Gastroesophageal sphincter (tissue), 4 donors: Measurements from ENCODE around the gene SYNCRIP. TPM values are rescaled to one million over a fixed set of nuclear protein-coding genes. Genes with fewer than 3 reads are reported as not detected.

Source experiments
- ATAC-seq: fragments of 150-250 bp; one replicate; pipeline ENCODE4 v1.9.1; 2016; ENCODE audit warnings: mild to moderate bottlenecking, moderate library complexity
- H3K27ac ChIP-seq, 4 donors: fragments of 200-600 bp; sonication (generic) in 3 of 4; 1 replicate in 3 of 4; 2 replicates in 1 of 4; pipeline ENCODE4 v1.5.1; 2016 to 2019
- H3K27me3 ChIP-seq: fragments of 200-600 bp; sonication (generic); one replicate; pipeline ENCODE4 v1.5.1; 2019
- H3K36me3 ChIP-seq, 2 donors: fragments of 200-600 bp; sonication (generic); one replicate each; pipeline ENCODE4 v1.5.1; 2019; ENCODE audit warnings: control low read depth in 1 of 2
- H3K4me1 ChIP-seq, 3 donors: fragments of 200-600 bp; sonication (generic); 1 replicate in 2 of 3; 2 replicates in 1 of 3; pipeline ENCODE4 v1.5.1; 2016 to 2019; ENCODE audit warnings: control low read depth in 2 of 3
- H3K4me3 ChIP-seq, 2 donors: fragments of 200-600 bp; sonication (generic); one replicate each; pipeline ENCODE4 v1.5.1; 2019; ENCODE audit warnings: mild to moderate bottlenecking in 1 of 2, moderate library complexity in 1 of 2
- H3K9me3 ChIP-seq, 3 donors: fragments of 200-600 bp; sonication (generic); one replicate each; pipeline ENCODE4 v1.5.1; 2017 to 2019; ENCODE audit warnings: control low read depth in 2 of 3
- CTCF ChIP-seq, 4 experiments: fragments of 200-600 bp in 2 of 4; fragments of 450-650 bp in 2 of 4; sonication (generic) in 1 of 4; IDR thresholded peaks; one replicate each; pipeline ENCODE4 v1.5.1; 2017 to 2019; ENCODE audit warnings: antibody characterized with exemption in 4 of 4, mild to moderate bottlenecking in 2 of 4, moderate library complexity in 2 of 4
- EP300 ChIP-seq: sonication (generic); formaldehyde crosslinking; IDR thresholded peaks from one replicate; pipeline ENCODE4 v1.6.1; 2017; ENCODE audit warnings: antibody characterized with exemption, mild to moderate bottlenecking
- POLR2A ChIP-seq, 2 donors: fragments of 450-650 bp; IDR thresholded peaks; one replicate each; pipeline ENCODE4 v1.6.1; 2017; ENCODE audit warnings: antibody characterized with exemption in 2 of 2, mild to moderate bottlenecking in 2 of 2, moderate library complexity in 1 of 2
- POLR2AphosphoS5 ChIP-seq: sonication (generic); formaldehyde crosslinking; IDR thresholded peaks from one replicate; pipeline ENCODE4 v1.6.1; 2017; ENCODE audit warnings: antibody characterized with exemption
- WGBS, 2 donors: methylation state at CpG; one replicate each; pipeline ENCODE4 v1.1.5; 2018; ENCODE audit warnings: low coverage in 1 of 2; 5-methylcytosine and 5-hydroxymethylcytosine counted together
- total RNA-seq, 4 donors: library from RNA; depleted of rRNA; stranded (reverse); fragments of >200 nt; gene quantifications; one replicate each; pipeline ENCODE4 v1.1.0, GENCODE V29; 2016

Gene SYNCRIP
- total RNA-seq, 4 donors from 2014 or later, result 78.4 to 105 (median 97.9) TPM

GRCh38 chr6:85644279-85644762 lies 1.6 kb upstream of the SYNCRIP start:
- peaks cover 0 to 37% (median 14%) of the 10 kb centered on the region in 3 donors for H3K4me1 ChIP-seq
- no peaks in the 10 kb centered on the region for H3K27me3 ChIP-seq
- H3K4me3 ChIP-seq, result peak overlapping the region; percentile 44 to 91
- no peaks in the 10 kb centered on the region for H3K9me3 ChIP-seq
- no peak for TF ChIP-seq EP300
- no peak for TF ChIP-seq CTCF (IDR thresholded peaks at IDR 0.05)
- TF ChIP-seq POLR2A (IDR thresholded peaks at IDR 0.05), result no peak
- WGBS, 2 donors, result 0% methylated on average over 5 of the region's 5 CpGs
- H3K36me3 ChIP-seq, result peaks cover 0 to 13% of the 10 kb centered on the region in 2 donors
- peak overlapping the region; percentile 97 to 99 (median 98) for H3K27ac ChIP-seq
- ATAC-seq, result no peak

- Histone ChIP-seq H3K27me3 (no peaks in the 10 kb centered on the region), H3K27ac (peak overlapping the region; percentile 97 to 99 (median 98)), H3K4me1 (peaks cover 0 to 43% (median 17%) of the 10 kb centered on the region in 3 donors), H3K36me3 (peaks cover 0 to 19% of the 10 kb centered on the region in 2 donors), H3K9me3 (no peaks in the 10 kb centered on the region), H3K4me3 (peak overlapping the region; percentile 44 to 91)
- peak; percentile 79 to 83 for TF ChIP-seq POLR2A (IDR thresholded peaks at IDR 0.05)
- TF ChIP-seq POLR2AphosphoS5, result peak; percentile 95
- TF ChIP-seq EP300, result no peak
- peak in 1 of 4 experiments; percentile 2 for TF ChIP-seq CTCF (IDR thresholded peaks at IDR 0.05)
- no CpG with 5 or more reads among the region's 75 CpGs for WGBS, 2 donors
- ATAC-seq, result peak; percentile 74
These were observed 1.0 kb upstream of the SYNCRIP start for GRCh38 chr6:85643537-85644278.

GRCh38 chr6:85641897-85642773 lies 551 bp downstream of the SYNCRIP start:
- Histone ChIP-seq H3K4me3 (peak overlapping the region; percentile 91 to 97), H3K27me3 (no peaks in the 10 kb centered on the region), H3K9me3 (no peaks in the 10 kb centered on the region), H3K27ac (peak overlapping the region; percentile 94 to 99 (median 97)), H3K36me3 (peaks cover 0 to 35% of the 10 kb centered on the region in 2 donors), H3K4me1 (peaks cover 0 to 59% (median 18%) of the 10 kb centered on the region in 3 donors)
- ATAC-seq, result no peak
- TF ChIP-seq POLR2AphosphoS5 (peak; percentile 19), POLR2A (IDR thresholded peaks at IDR 0.05) (peak in 1 of 2 donors; percentile 6), EP300 (no peak), CTCF (IDR thresholded peaks at IDR 0.05) (no peak)
- WGBS, 2 donors, result 0% methylated on average over 1 to 2 of the region's 85 CpGs

GRCh38 chr6:85641522-85641896 lies 1.2 kb downstream of the SYNCRIP start:
- Histone ChIP-seq H3K4me1 (peaks cover 0 to 65% (median 18%) of the 10 kb centered on the region in 3 donors), H3K9me3 (no peaks in the 10 kb centered on the region), H3K4me3 (peak overlapping the region; percentile 91 to 97), H3K27me3 (no peaks in the 10 kb centered on the region), H3K27ac (peak overlapping the region in 3 of 4 donors; percentile 97 to 99 (median 97)), H3K36me3 (peaks cover 0 to 41% of the 10 kb centered on the region in 2 donors)
- TF ChIP-seq POLR2AphosphoS5 (no peak), EP300 (no peak), CTCF (IDR thresholded peaks at IDR 0.05) (no peak), POLR2A (IDR thresholded peaks at IDR 0.05) (no peak)
- WGBS, 2 donors, result 0 to 3% methylated on average over 3 to 6 of the region's 14 CpGs
- ATAC-seq, result no peak
